ENCODE results near the gene PDIA3. TPM values are rescaled to one million over a fixed set of nuclear protein-coding genes. Genes with fewer than 3 reads are reported as not detected.
A peak's percentile ranks its signal among the peaks of the same experiment; 100 is the strongest.

PDIA3 gene
- total and polyA plus RNA-seq, 2 of the 13 experiments (the other 11 are each of a cell fraction or from before 2014, with no cell fraction given), result 238 to 433 TPM

DNA sequence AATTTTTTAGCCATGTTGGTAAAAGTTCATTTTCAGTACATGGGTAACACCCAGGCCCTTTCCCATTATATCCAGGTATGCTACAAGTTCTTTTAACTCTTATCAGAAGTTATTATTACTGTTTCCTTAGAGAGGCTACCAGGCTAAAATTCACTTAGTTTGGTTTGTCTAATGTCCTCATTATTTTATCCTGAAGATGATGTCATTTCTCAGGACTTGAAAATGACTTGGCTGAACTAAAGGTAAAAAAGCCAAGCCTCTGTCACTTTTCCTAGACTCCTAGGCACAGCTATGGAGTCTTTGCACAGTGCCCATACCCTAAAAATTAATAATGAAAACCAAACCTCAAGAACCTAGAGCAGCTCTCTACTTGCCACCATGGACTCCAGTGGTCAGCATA, 26.4 kb downstream of the PDIA3 start:
- no peaks in the 10 kb centered on the region for H4K20me1 ChIP-seq (ENCODE audit: insufficient read depth, low read length)
- ChIA-PET POLR2A (no interaction called here), CTCF (ENCODE audit: low intra/inter-chr PET ratio, low total read pairs) (no interaction called here)
- intact Hi-C loops (cut with micrococcal nuclease; ENCODE audit: unreplicated experiment) (no loop called here), in situ Hi-C loops (cut with HindIII; ENCODE audit: extremely low pct_ligation_motif_present, low pct_unique_long_range_greater_than_20kb) (loop anchor here (10.0 to 25.0 kb wide), 2 partner anchors 258 to 335 kb away; partner anchors contain the start of gene MAP1A)
- H3K4me1 ChIP-seq (ENCODE audit: insufficient read depth, low read length), result peaks cover 15% of the 10 kb centered on the region
- no peak overlapping the region for H3K4me3 ChIP-seq (replicated peaks in 1 of 3; ENCODE audit: insufficient read depth in 1 of 3, low read depth in 2 of 3, low read length in 3 of 3)
- no peaks in the 10 kb centered on the region for H3K79me2 ChIP-seq (ENCODE audit: insufficient read depth, low read length)
- H2AFZ ChIP-seq (ENCODE audit: low read length), result no peak overlapping the region
- H3K9me3 ChIP-seq (ENCODE audit: low read length), result no peaks in the 10 kb centered on the region
- H3K36me3 ChIP-seq (replicated peaks in 1 of 2; ENCODE audit: control insufficient read depth in 1 of 2, insufficient read depth in 2 of 2, low read length in 2 of 2), result peaks cover 8 to 55% of the 10 kb centered on the region in 2 experiments
- H3K27ac ChIP-seq (ENCODE audit: extremely low read length, insufficient read depth, low read length), result no peak overlapping the region
- no TSS peak for BruUV-seq (replicated peaks)
- H3K9ac ChIP-seq (ENCODE audit: insufficient read depth, low read depth, low read length), result no peak overlapping the region
- FAIRE-seq (no peak), ATAC-seq (no peak), DNase-seq (ENCODE audit: low spot score) (no peak)
- no peaks in the 10 kb centered on the region for H3K27me3 ChIP-seq (ENCODE audit: control insufficient read depth in 1 of 2, insufficient read depth in 2 of 2, low read length in 2 of 2)
- TF ChIP-seq MXD4 (CRISPR knock-in tag; IDR thresholded peaks at IDR 0.05) (no peak), ATF7 (IDR thresholded peaks at IDR 0.05) (peak; percentile 58), ATF7 (CRISPR knock-in tag; IDR thresholded peaks at IDR 0.05) (no peak), REPIN1 (CRISPR knock-in tag; IDR thresholded peaks at IDR 0.05; ENCODE audit: borderline replicate concordance, low read depth) (no peak), SMAD3 (CRISPR knock-in tag; IDR thresholded peaks at IDR 0.05) (no peak), CEBPG (CRISPR knock-in tag; IDR thresholded peaks at IDR 0.05) (no peak)
- H3K4me2 ChIP-seq (ENCODE audit: low read depth, low read length), result no peak overlapping the region

DNA sequence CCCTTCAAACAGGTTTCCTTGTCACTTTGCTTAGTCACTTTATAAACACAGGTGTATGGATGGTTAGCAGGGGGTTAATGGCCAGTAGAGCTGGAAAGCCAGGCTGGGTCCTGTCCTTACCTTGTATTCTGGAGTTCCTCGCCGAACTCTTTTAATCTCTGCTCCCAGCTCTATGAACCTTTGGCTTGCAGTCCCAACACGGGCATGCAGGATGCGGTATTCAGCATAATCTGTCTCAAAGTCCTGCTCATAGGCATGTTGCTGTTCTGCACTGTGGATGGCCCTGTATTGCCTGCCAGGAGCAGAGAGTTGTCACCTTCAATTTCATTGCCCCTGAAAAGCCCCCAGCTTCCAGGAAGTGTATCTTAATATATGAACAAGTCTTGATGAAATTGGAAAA, 27.8 kb downstream of the PDIA3 start:
- intact Hi-C loops (cut with micrococcal nuclease; ENCODE audit: unreplicated experiment) (no loop called here), in situ Hi-C loops (cut with HindIII; ENCODE audit: extremely low pct_ligation_motif_present, low pct_unique_long_range_greater_than_20kb) (loop anchor here (10.0 to 25.0 kb wide), 2 partner anchors 259 to 337 kb away; partner anchors contain the start of gene MAP1A)
- ChIA-PET CTCF (ENCODE audit: low intra/inter-chr PET ratio, low total read pairs) (no interaction called here), POLR2A (interaction anchor here (0.9 to 4.0 kb wide), 2 partner anchors 16 to 19 kb away, joined by 3 to 31 read pairs; no protein-coding TSS in a partner anchor)
- ATAC-seq (no peak), DNase-seq (ENCODE audit: low spot score) (no peak), FAIRE-seq (no peak)
- H4K20me1 ChIP-seq (ENCODE audit: insufficient read depth, low read length), result no peaks in the 10 kb centered on the region
- peaks cover 15% of the 10 kb centered on the region for H3K4me1 ChIP-seq (ENCODE audit: insufficient read depth, low read length)
- no TSS peak for BruUV-seq (replicated peaks)
- no peak overlapping the region for H2AFZ ChIP-seq (ENCODE audit: low read length)
- H3K27ac ChIP-seq (ENCODE audit: extremely low read length, insufficient read depth, low read length), result no peak overlapping the region
- H3K4me3 ChIP-seq (replicated peaks in 1 of 3; ENCODE audit: insufficient read depth in 1 of 3, low read depth in 2 of 3, low read length in 3 of 3), result no peak overlapping the region
- no peaks in the 10 kb centered on the region for H3K9me3 ChIP-seq (ENCODE audit: low read length)
- no peaks in the 10 kb centered on the region for H3K27me3 ChIP-seq (ENCODE audit: control insufficient read depth in 1 of 2, insufficient read depth in 2 of 2, low read length in 2 of 2)
- no peak overlapping the region for H3K9ac ChIP-seq (ENCODE audit: insufficient read depth, low read depth, low read length)
- no peaks in the 10 kb centered on the region for H3K79me2 ChIP-seq (ENCODE audit: insufficient read depth, low read length)
- H3K4me2 ChIP-seq (ENCODE audit: low read depth, low read length), result no peak overlapping the region
- 80% methylated on average over 4 of the region's 4 CpGs for WGBS (ENCODE audit: low lambda C conversion rate)
- H3K36me3 ChIP-seq (replicated peaks in 1 of 2; ENCODE audit: control insufficient read depth in 1 of 2, insufficient read depth in 2 of 2, low read length in 2 of 2), result peaks cover 6 to 44% of the 10 kb centered on the region in 2 experiments
- TF ChIP-seq ZNF792 (CRISPR knock-in tag; IDR thresholded peaks at IDR 0.05) (no peak), MAFK (conservative IDR thresholded peaks at IDR 0.05 in 1 of 2, IDR thresholded peaks at IDR 0.05 in 1 of 2; ENCODE audit: low read length in 2 of 2) (no peak), EHMT2 (IDR thresholded peaks at IDR 0.05; ENCODE audit: borderline replicate concordance, low read depth, low read length) (no peak), KLF15 (CRISPR knock-in tag; IDR thresholded peaks at IDR 0.05; ENCODE audit: borderline replicate concordance) (no peak), KAT8 (CRISPR knock-in tag; IDR thresholded peaks at IDR 0.05) (no peak), ATF7-NPFF (CRISPR knock-in tag; IDR thresholded peaks at IDR 0.05; ENCODE audit: low read depth) (no peak), POLR2G (IDR thresholded peaks at IDR 0.05; ENCODE audit: low read depth, low read length) (peak; percentile 46), NFE2 (CRISPR knock-in tag; IDR thresholded peaks at IDR 0.05) (no peak), PHB2 (IDR thresholded peaks at IDR 0.05; ENCODE audit: partially characterized antibody) (no peak), ZNF652 (CRISPR knock-in tag; IDR thresholded peaks at IDR 0.05; ENCODE audit: borderline replicate concordance, low read depth) (peak; percentile 15; the same call in 1 of the 2 replicates), SOX5 (CRISPR knock-in tag; IDR thresholded peaks at IDR 0.05; ENCODE audit: borderline replicate concordance) (no peak), DNMT1 (CRISPR knock-in tag; IDR thresholded peaks at IDR 0.05) (no peak)
- TF ChIP-seq, protein P1, sequence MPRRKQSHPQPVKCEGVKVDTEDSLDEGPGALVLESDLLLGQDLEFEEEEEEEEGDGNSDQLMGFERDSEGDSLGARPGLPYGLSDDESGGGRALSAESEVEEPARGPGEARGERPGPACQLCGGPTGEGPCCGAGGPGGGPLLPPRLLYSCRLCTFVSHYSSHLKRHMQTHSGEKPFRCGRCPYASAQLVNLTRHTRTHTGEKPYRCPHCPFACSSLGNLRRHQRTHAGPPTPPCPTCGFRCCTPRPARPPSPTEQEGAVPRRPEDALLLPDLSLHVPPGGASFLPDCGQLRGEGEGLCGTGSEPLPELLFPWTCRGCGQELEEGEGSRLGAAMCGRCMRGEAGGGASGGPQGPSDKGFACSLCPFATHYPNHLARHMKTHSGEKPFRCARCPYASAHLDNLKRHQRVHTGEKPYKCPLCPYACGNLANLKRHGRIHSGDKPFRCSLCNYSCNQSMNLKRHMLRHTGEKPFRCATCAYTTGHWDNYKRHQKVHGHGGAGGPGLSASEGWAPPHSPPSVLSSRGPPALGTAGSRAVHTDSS (CRISPR knock-in tag; conservative IDR thresholded peaks at IDR 0.05), result no peak
- TF ChIP-seq, protein P2, sequence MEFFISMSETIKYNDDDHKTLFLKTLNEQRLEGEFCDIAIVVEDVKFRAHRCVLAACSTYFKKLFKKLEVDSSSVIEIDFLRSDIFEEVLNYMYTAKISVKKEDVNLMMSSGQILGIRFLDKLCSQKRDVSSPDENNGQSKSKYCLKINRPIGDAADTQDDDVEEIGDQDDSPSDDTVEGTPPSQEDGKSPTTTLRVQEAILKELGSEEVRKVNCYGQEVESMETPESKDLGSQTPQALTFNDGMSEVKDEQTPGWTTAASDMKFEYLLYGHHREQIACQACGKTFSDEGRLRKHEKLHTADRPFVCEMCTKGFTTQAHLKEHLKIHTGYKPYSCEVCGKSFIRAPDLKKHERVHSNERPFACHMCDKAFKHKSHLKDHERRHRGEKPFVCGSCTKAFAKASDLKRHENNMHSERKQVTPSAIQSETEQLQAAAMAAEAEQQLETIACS (CRISPR knock-in tag; IDR thresholded peaks at IDR 0.05), result no peak

Data from HepG2 (cell line).